Suprapubic skin (tissue), 3 donors: Measurements from ENCODE around the gene DCN.

Experiments
- CTCF ChIP-seq, 2 donors: fragments of 200-600 bp in 1 of 2; fragments of 450-650 bp in 1 of 2; sonication (generic) in 1 of 2; IDR thresholded peaks; one replicate each; pipeline ENCODE4 v1.5.1; 2016 to 2019; ENCODE audit warnings: antibody characterized with exemption in 2 of 2, mild to moderate bottlenecking in 1 of 2, moderate library complexity in 1 of 2
- EP300 ChIP-seq: sonication (generic); formaldehyde crosslinking; IDR thresholded peaks from one replicate; pipeline ENCODE4 v1.6.1; 2017; ENCODE audit warnings: antibody characterized with exemption
- POLR2A ChIP-seq, 2 donors: fragments of 450-650 bp; IDR thresholded peaks; one replicate each; pipeline ENCODE4 v1.6.1; 2017; ENCODE audit warnings: antibody characterized with exemption in 2 of 2, mild to moderate bottlenecking in 2 of 2, moderate library complexity in 2 of 2

GRCh38 chr12:91173124-91173523 lies 9.5 kb downstream of the DCN start:
- no peak for TF ChIP-seq CTCF (IDR thresholded peaks at IDR 0.05)
- TF ChIP-seq EP300, result no peak
- TF ChIP-seq POLR2A (IDR thresholded peaks at IDR 0.05), result no peak
